K562 (cell line): ENCODE measurements around the gene SIRT2.

ENCODE experiments used
- CTCF ChIP-seq, 3 experiments: IDR thresholded peaks in 2 of 3; conservative IDR thresholded peaks in 1 of 3; 2 replicates each; pipeline ENCODE4 v1.5.1; 2011 to 2012; ENCODE audit warnings: low read length in 3 of 3, mild to moderate bottlenecking in 3 of 3, control low read depth in 2 of 3, improper control_type of control experiment in 1 of 3, inconsistent platforms in 1 of 3, low read depth in 1 of 3, mixed read lengths in 1 of 3, moderate library complexity in 1 of 3; ENCODE audit not compliant: insufficient read depth in 2 of 3
- DNMT1 ChIP-seq: fragments of 450-650 bp; IDR thresholded peaks from 2 replicates; pipeline ENCODE4 v1.6.1; 2016; ENCODE audit warnings: antibody characterized with exemption, mild to moderate bottlenecking
- EP300 ChIP-seq: IDR thresholded peaks from 2 replicates; pipeline ENCODE4 v1.6.1; 2012; ENCODE audit warnings: low read length, improper control_type of control experiment
- EZH2 ChIP-seq: IDR thresholded peaks from 2 replicates; pipeline ENCODE4 v1.6.1; 2012; ENCODE audit warnings: low read depth, mild to moderate bottlenecking, inconsistent platforms, low read length, borderline replicate concordance
- FOXM1 ChIP-seq, 2 experiments: fragments of 450-650 bp in 1 of 2; sonication (generic) in 1 of 2; formaldehyde crosslinking in 1 of 2; IDR thresholded peaks; 2 replicates each; pipeline versions ENCODE4 v1.6.1 to v1.9.0; 2017 to 2022; ENCODE audit warnings: low read depth in 2 of 2, mild to moderate bottlenecking in 2 of 2, missing genetic modification reagents in 1 of 2, moderate library complexity in 1 of 2
- PPARD ChIP-seq: fragments of 250-450 bp; sonication (Bioruptor Pico); IDR thresholded peaks from 2 replicates; pipeline ENCODE4 v1.8.0; 2022; ENCODE audit warnings: inconsistent platforms, mild to moderate bottlenecking, moderate library complexity
- TF ChIP-seq, protein P1 (sequence below): sonication (generic); formaldehyde crosslinking; IDR thresholded peaks from 2 replicates; pipeline ENCODE4 v1.5.0; 2020; ENCODE audit warnings: missing genetic modification reagents

- TF ChIP-seq EZH2 (no peak), DNMT1 (no peak), PPARD (no peak), CTCF (IDR thresholded peaks at IDR 0.05 in 2 of 3, conservative IDR thresholded peaks at IDR 0.05 in 1 of 3; ENCODE audit: insufficient read depth in 2 of 3, low read depth in 1 of 3, low read length in 3 of 3) (no peak), FOXM1 (IDR thresholded peaks at IDR 0.05; ENCODE audit: low read depth) (no peak), FOXM1 (CRISPR knock-in tag; IDR thresholded peaks at IDR 0.05; ENCODE audit: low read depth) (no peak), EP300 (no peak)
- TF ChIP-seq, protein P1, sequence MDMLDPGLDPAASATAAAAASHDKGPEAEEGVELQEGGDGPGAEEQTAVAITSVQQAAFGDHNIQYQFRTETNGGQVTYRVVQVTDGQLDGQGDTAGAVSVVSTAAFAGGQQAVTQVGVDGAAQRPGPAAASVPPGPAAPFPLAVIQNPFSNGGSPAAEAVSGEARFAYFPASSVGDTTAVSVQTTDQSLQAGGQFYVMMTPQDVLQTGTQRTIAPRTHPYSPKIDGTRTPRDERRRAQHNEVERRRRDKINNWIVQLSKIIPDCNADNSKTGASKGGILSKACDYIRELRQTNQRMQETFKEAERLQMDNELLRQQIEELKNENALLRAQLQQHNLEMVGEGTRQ (CRISPR knock-in tag): no peak
Observed at GRCh38 chr19:38912600-38913514, 13.4 kb upstream of the SIRT2 start.
